K562 (cell line): ENCODE data around the gene DUSP28. TPM values are rescaled to one million over a fixed set of nuclear protein-coding genes. Genes with fewer than 3 reads are reported as not detected.

Experiments
- FOXA1 ChIP-seq: fragments of 450-650 bp; IDR thresholded peaks from 2 replicates; pipeline ENCODE4 v1.6.1; 2016; ENCODE audit warnings: mild to moderate bottlenecking, borderline replicate concordance
- KHSRP ChIP-seq: fragments of 450-650 bp; IDR thresholded peaks from 2 replicates; pipeline ENCODE4 v1.6.1; 2017
- MLX ChIP-seq, 2 experiments: fragments of 450-650 bp in 1 of 2; sonication (generic) in 1 of 2; formaldehyde crosslinking; conservative IDR thresholded peaks; 2 replicates each; pipeline versions ENCODE4 v1.4.0 to v1.8.1; 2020 to 2022; ENCODE audit warnings: mild to moderate bottlenecking in 1 of 2, missing genetic modification reagents in 1 of 2
- MYC ChIP-seq, 2 experiments: fragments of 250-450 bp in 1 of 2; sonication (Bioruptor Pico) in 1 of 2; IDR thresholded peaks; 2 replicates each; pipeline versions ENCODE4 v1.5.1 to v1.6.1; 2012 to 2021; ENCODE audit warnings: low read depth in 2 of 2, borderline replicate concordance in 1 of 2, improper control_type of control experiment in 1 of 2, low read length in 1 of 2, mild to moderate bottlenecking in 1 of 2, moderate library complexity in 1 of 2
- NCOA4 ChIP-seq: fragments of 450-650 bp; IDR thresholded peaks from 2 replicates; pipeline ENCODE4 v1.6.1; 2018; ENCODE audit warnings: mild to moderate bottlenecking; ENCODE audit not compliant: partially characterized antibody
- NKRF ChIP-seq: fragments of 450-650 bp; IDR thresholded peaks from 2 replicates; pipeline ENCODE4 v1.6.1; 2016; ENCODE audit warnings: borderline replicate concordance
- POLR2G ChIP-seq: fragments of 200-400 bp; formaldehyde crosslinking; IDR thresholded peaks from 2 replicates; pipeline ENCODE4 v1.6.1; 2017; ENCODE audit warnings: low read depth, mild to moderate bottlenecking, antibody characterized with exemption, low read length, moderate library complexity
- SMAD2 ChIP-seq: fragments of 150-350 bp; IDR thresholded peaks from 2 replicates; pipeline ENCODE4 v1.6.1; 2014; ENCODE audit warnings: low read depth, mild to moderate bottlenecking, low read length
- ZNF23 ChIP-seq: fragments of 250-450 bp; sonication (Bioruptor Pico); IDR thresholded peaks from 2 replicates; pipeline ENCODE4 v1.4.0; 2020; ENCODE audit warnings: mild to moderate bottlenecking
- ZNF263 ChIP-seq: sonication (generic); formaldehyde crosslinking; IDR thresholded peaks from 2 replicates; pipeline ENCODE4 v1.8.0; 2022; ENCODE audit warnings: mild to moderate bottlenecking, missing genetic modification reagents, borderline replicate concordance
- ZNF274 ChIP-seq: IDR thresholded peaks from 2 replicates; pipeline ENCODE4 v1.6.1; 2011; ENCODE audit warnings: low read depth, mild to moderate bottlenecking, low read length, moderate library complexity, borderline replicate concordance
- ZNF407 ChIP-seq: fragments of 450-650 bp; IDR thresholded peaks from 2 replicates; pipeline ENCODE4 v1.6.1; 2016; ENCODE audit warnings: low read depth
- ZNF778 ChIP-seq: fragments of 450-650 bp; formaldehyde crosslinking; IDR thresholded peaks from 2 replicates; pipeline ENCODE4 v1.4.0; 2020; ENCODE audit warnings: mild to moderate bottlenecking, moderate library complexity
- polyA plus RNA-seq, 8 experiments: library from polyadenylated mRNA; depleted of rRNA in 4 of 8; stranded (reverse) in 5 of 8; unstranded in 3 of 8; fragments of >200 nt; fragmentation: Nextera tagmentation in 2 of 8; fragmentation: Illumina TruSeq in 1 of 8; extraction: Ambion mirVana in 2 of 8; extraction: Trizol in 1 of 8; gene quantifications; 2 replicates each; pipeline versions ENCODE4 v1.2.1 to v1.2.3, GENCODE V29; 2011 to 2014; ENCODE audit warnings: inconsistent platforms in 1 of 8, missing spikeins in 1 of 8
- total RNA-seq, 7 experiments: library from RNA; depleted of rRNA in 6 of 7; stranded (reverse); fragments of >200 nt in 6 of 7; fragmentation: Illumina TruSeq in 2 of 7; extraction: Trizol in 2 of 7; gene quantifications; 2 replicates each; pipeline versions ENCODE4 v1.2.1 to v1.2.3, GENCODE V29; 2011 to 2021; ENCODE audit warnings: low replicate concordance in 1 of 7

Gene DUSP28
- total and polyA plus RNA-seq, 9 of the 15 experiments (the other 6 are each of a cell fraction or from before 2014, with no cell fraction given), result 2.8 to 8.1 (median 4.2) TPM

- TF ChIP-seq ZNF407 (no peak), MLX (CRISPR knock-in tag; conservative IDR thresholded peaks at IDR 0.05) (no peak), SMAD2 (no peak), ZNF778 (no peak), NKRF (no peak), NCOA4 (no peak), POLR2G (peak; percentile 70), ZNF263 (CRISPR knock-in tag) (no peak), MYC (IDR thresholded peaks at IDR 0.05; ENCODE audit: low read depth, low read length) (peak; percentile 36; the same call in 1 of the 2 replicates), MYC (CRISPR knock-in tag; IDR thresholded peaks at IDR 0.05; ENCODE audit: borderline replicate concordance, low read depth) (no peak; the same call in 1 of the 2 replicates), FOXA1 (no peak), ZNF274 (no peak), KHSRP (no peak), ZNF23 (CRISPR knock-in tag) (no peak)
Measured at GRCh38 chr2:240566203-240567136, 6.3 kb downstream of the DUSP28 start (continued).
